MM.1S (cell line): Measurements from ENCODE around the gene TMEM242.

Experiments
- CTCF ChIP-seq: fragments of 300-600 bp; sonication (generic); IDR thresholded peaks from 2 replicates; pipeline ENCODE4 v1.5.1; 2016; ENCODE audit warnings: antibody characterized with exemption, low read length, mixed read lengths
- EZH2 ChIP-seq: fragments of 300-600 bp; sonication (generic); optimal IDR thresholded peaks from 2 replicates; pipeline ENCODE3; 2017; ENCODE audit warnings: low read depth, mild to moderate bottlenecking, antibody characterized with exemption, low read length, mixed read lengths

- TF ChIP-seq EZH2 (no peak), CTCF (no peak)
Measured at GRCh38 chr6:157276134-157276532, 47.2 kb downstream of the TMEM242 start.
